Stimulated activated CD4-positive, alpha-beta T cell treated with anti-CD3 and anti-CD28 coated beads, TNF-alpha, amount 100 ng/mL, for 4 hours (primary cell): Measurements from ENCODE around the gene SERPING1.

Experiments
- DNase-seq, 3 experiments: peaks; one replicate each; pipeline ENCODE4 v3.0.0-alpha.2; 2020; ENCODE audit warnings: low read depth in 3 of 3

Gene SERPING1

DNA sequence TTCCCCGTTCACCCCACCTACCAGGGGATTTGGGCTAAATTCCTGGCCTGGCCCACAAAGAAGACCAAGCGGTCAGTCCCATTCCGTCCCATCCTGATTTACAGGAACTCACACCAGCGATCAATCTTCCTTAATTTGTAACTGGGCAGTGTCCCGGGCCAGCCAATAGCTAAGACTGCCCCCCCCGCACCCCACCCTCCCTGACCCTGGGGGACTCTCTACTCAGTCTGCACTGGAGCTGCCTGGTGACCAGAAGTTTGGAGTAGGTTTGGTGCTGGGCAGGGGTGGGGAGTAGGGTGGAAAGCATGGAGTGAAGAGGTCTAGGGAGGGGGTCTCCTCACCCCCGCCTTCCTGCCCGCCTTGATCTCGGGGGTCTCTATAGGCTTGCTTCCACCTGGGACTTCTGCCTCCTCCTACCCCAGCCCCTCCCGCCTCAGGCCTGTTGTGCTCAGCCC lies at the start of gene SERPING1:
Gene SERPING1, plus strand, starts transcription at position 225 of the 455 bp plus-strand sequence. CDS start 586 bp downstream, outside the sequence.
- DNase-seq: no peak

DNA sequence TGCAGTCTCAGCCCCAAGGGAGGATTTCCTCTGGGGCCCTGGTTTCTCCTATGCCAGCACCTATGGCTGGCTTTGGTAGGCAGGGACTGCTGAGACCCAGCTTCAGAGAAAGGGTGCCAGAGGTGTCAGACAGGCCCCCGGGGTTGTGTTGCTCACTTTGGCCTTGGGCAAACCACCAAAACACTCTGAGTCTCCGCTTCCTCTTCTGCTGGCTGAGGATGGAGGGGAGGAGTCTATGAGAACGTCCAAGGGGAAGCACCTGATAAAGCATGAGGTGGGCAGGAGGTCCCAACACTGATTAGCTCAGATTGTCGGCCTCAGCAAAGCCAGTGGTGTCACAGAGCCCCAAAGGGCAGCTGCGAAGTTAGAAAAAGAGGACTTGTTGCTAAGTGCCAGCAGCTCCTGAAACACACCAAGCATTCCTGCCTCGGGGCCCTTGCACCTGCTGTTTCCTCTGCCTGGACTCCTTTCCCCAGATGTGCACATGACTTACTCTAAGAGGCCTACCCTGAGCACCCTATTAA lies 49.6 kb upstream of the SERPING1 start:
- no peak for DNase-seq

DNA sequence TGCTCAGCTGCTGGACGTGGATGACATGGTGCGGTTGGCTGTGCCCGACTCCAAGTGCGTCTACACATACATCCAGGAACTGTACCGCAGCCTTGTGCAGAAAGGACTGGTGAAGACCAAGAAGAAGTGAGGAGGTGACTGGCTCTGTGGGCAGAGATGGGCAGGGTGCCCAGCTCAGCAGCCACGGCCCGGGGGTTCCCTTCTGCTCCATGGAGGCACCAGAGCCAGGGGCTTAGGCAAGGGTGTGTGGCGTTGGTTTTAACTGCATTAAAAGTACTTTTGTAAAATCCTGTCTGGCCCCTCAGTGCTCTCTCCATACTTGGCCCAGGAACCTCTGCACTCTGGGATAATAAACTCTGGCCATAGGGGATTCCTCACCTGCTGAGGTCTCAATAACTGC lies 47.5 kb upstream of the SERPING1 start:
- DNase-seq: no peak

DNA sequence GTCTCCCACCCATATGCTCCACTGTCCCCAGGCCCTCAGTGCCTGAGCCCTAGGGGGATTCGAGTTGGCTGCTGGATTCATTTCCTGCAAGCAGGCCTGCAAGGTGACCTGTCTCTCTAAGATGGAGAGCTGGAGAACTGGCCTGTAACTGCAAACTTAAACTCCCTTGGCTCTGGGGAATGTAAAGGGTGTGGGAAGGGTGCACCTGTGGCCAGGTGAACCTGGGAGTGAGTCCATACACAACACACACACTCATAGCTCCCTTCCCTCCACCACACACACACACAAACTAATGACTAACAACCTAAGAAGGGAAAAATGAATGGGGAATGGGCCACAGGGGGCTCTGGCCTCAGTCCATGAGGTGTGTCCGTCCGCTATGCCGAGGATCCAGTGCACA lies 45.5 kb upstream of the SERPING1 start:
- no peak for DNase-seq

DNA sequence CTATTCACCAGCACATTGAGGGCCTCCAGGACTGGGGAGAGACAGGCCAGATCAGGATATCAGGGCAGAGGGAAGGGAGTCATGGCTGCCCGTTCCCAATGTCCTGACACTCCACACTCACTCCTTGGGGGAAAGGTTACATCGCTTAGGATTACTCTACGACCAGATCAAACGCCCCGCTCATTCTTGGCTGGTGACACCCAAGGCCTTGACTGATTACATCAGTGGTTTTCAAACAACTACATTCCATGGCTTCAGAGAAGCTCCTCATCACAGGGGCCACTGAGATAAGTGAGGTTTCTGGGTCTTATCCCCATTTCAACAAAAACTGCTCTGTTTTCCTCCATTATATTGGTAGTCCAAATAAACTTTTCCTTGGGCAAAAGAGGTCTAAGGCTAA lies 45.0 kb upstream of the SERPING1 start:
- no peak for DNase-seq

DNA sequence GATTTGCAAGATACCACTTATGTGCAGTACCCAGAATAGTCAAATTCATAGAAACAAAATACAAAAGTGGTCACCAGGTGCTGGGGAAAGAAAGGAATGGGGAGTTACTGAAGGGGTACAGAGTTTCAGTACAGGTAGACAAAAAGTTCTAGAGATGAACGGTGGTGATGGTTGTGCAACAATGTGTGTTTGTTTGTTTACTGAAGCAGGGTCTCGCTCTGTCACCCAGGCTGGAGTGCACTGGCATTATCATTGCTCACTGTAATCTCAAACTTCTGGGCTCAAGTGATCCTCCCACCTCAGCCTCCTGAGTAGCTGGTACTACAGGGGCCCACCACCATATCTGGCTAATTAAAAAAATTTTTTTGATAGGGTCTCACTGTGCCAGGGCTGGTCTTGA lies 42.1 kb upstream of the SERPING1 start:
- DNase-seq: no peak

DNA sequence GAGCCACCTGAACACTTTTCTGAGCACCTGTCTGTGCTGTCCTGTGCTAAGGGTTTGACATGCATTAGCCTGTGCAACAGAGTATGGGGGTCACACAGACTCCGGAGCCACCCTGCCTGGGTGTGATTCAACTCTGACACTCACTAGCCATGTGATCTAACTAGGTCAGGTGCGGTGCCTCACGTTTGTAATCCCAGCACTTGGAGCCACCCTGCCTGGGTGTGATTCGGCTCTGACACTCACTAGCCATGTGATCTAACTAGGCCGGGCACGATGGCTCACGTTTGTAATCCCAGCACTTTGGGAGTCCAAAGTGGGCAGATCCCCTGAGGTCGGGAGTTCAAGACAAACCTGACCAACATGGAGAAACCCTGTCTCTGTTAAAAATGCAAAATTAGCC lies 41.4 kb upstream of the SERPING1 start:
- no peak for DNase-seq

DNA sequence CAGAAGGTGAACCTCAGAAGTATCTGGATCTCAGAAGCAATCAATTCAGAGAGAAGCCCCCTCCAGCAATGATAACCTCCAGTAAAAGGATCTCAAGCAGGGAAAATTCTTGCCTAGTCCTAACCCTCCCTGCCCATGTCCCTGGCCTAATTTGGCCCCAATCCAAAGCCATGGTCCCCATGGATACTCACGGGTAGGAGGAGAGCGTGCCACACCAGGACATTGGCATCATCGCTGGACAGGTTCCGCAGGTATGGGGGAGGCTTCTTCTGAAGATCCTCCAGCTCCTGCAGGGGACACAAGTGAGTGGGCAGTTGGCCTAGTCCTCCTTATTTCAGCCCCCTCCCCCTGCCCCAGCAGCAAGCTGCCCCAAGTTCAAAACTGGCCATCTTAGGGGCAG lies 37.3 kb upstream of the SERPING1 start:
- no peak for DNase-seq

DNA sequence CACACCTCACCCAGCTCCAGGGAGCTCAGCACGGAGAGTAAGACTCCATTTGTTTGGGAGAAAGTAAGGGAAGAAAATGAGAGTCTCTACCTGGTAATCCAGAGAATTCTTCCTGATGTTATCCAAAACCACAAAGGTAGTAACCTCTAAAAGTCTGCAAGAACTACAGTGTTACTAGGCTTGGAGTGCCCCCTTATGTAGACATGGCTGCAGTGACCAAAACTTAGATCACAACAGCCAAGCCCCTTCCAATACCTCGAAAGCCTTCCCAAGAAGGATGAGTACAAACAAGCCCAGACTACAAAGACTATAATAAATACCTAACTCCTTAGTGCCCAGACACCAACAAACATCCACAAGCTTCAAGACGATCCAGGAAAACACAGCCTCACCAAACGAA lies 34.9 kb upstream of the SERPING1 start:
- no peak for DNase-seq

DNA sequence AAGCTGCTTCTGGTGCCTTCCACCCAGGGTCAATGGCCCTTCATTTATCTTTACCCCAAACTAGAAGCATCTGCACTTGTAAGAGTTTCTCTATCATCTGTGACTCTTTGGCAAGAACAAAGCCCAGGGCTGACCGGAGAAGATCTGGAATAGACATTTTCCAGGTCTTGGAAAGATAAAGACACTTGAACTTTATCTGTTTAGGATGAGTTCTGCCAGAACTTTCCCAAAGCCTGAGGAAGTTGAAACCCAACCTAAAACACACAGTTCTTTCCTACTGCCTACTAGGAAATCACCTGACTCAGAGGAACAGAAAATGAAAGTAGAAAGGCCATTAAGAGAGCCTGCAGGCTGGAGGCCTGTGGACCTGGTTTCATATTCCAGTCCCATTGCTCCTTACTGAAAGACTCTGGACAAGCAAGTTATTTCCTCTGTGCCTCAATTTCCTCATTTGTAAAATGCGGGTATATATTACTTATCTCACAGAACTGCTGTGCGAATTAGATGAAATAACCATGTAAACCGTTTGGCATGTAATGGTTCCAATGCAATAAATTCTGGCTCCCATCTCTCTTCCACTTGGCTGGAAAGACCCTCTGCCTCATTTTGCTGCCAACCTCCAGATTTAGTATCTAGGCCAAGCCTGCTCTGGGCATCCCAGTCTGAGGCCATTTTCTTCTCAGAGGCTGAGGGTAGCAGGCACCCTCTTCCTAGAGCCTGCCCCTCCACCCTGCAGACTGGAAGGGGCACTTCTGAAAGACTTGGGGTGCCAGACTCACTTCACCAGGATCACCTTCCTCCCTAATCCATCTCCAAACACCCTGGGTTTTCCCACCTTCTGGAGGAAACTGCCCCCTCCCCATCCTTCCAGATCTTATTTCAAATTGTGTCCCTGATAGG lies 31.2 kb upstream of the SERPING1 start:
- peak in 2 of 3 experiments; percentile 13 to 24 for DNase-seq

DNA sequence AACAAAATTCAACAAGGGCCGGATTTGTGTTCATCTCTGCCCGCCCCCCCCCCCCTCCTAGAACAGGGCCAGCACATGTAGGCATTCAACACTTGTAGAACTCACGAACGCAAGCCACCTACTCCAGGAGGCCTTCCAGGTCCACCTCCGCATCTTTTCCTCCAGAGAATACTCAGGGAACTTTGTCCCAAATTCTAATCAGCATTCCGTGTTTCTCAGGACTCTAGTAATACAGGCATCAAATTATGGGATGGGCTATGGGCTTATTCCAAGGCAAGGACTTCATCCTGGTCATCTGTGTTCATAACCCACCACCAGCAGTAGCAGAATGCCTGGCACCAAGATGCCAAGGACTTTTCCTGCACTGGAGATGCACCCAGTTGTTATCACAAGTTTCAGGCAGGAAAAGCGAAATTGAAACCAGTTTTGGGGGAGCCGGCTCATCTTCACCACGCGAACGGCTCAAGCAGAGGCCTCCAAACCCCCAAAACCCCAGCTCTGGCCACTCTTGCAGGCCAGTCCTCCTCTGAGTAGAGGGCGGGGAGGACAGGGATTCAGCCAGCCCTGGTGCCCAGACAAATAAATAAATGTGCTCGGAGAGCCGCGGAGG lies 30.5 kb upstream of the SERPING1 start:
- peak in 2 of 3 experiments; percentile 21 to 26 for DNase-seq

DNA sequence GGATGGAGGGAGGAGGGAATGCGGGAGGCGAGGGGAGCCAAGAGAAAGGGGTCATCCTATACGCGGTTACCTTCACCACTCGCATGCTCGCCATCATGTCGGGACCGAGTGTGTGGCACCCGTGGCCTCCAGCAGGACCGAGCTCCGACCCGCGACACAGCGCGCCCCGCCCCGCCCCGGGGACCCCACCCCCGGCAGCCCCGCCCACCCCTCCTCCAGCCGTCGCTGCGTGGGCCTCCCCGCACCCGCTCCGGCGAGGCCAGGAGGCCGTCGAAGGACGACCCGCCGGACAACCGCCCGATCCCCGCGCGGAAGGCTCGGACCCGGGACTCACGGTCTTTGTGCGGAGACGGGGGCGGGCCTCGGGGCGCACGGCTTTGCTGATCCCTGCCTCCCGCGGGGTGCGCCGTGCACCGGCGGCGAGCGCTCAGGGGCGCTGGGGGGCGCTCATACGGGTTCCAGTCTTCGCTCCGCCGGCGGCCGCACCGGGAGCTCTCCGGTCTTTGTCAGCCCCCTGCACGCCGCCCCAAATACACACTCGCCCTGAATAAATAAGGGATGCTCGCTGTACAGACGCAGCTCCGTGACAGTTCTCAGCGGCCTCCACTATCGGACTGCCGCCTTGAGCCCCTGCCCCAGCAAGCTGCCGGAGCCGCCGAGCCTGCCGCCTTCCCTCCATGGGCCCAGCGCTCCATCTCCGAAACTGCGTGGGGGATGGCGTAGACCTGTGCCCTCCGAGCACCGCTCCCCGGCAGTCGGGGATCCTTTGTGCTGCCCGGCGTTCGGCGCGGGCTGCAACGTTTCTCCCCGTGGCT lies 29.8 kb upstream of the SERPING1 start, which contains the start of gene UBE2L6:
Gene UBE2L6, minus strand, starts transcription at position 158 of the 815 bp plus-strand sequence. Its CDS starts 61 bp downstream, at position 97.
- peak; percentile 55 to 60 (median 56) for DNase-seq

DNA sequence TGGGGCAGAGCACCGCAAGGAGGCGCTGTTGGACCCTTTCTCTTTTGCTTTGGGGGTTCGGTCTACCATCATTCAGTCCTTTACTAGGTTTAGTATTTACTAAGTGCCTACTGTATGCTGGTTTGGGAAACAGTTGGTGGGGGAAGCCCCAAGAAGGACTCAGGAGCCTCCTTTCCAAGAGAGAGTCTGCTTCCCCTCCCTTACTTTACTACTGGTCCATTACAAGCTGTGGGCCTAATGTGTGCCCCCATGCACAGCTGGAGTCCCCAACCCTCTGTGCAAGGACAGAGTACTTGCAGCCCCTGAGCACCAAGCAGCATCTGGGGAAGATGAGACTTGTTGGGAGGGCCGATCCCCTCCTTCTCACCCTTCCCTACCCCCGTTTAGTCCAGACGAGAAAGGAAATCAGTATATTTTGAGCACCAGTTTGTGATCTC lies 29.1 kb upstream of the SERPING1 start:
- DNase-seq: peak; percentile 80 to 83 (median 80)

DNA sequence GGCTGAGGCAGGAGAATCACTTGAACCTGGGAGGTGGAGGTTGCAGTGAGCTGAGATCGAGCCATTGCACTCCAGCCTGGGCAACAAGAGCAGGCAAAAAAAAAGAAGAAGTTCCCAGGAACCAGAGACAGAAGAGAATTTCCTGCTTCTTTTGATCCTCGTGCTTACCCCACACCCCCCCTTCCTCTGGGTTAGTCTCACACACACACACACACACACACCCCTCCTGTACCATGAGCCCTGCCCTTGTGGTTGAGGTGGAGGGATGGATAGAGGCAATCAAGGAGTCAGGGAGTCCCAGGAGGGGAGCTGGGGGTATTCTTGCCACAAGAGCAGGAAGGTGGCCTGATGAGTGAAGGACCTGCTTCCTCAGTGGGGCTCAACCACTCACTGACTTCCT lies 25.9 kb upstream of the SERPING1 start:
- no peak for DNase-seq

DNA sequence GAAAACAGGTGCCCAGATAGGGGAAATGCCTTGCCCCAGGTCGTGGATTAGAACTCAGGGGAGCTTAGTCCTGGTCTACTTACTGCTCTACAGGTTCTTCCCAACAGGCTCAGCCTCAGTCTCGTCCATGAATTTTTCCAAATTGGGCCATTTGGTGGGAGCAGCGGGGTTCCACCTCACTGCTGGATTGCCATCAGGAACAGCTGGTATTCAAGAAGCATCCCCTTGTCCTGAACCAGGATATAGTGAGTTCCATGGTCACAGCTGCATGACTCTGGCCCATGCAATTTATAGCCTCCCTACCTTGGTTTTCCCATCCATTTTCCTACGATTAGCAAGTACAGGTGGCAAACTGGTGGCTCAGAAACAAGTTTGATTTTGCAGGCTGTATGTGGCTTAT lies 23.4 kb upstream of the SERPING1 start:
- DNase-seq: no peak

DNA sequence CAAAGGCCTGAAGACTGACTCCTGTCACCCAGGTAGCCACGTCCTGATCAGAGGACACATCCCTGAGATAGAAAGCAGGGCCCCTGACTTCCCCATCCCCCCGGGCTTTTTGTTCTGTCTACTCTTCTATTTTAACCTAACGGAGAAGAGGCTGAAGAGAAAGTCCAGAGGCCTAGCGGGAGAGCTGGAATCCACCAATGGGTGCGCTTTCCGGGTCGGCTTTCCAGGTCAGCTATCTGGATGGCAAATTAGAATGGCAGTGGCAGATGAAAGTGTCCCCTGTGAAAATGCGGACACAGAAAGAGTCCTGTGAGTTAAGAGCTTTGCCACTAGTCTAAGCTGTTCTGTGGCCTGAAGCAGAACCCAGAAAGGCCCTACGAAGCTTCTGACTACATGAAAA lies 13.1 kb upstream of the SERPING1 start:
- no peak for DNase-seq

DNA sequence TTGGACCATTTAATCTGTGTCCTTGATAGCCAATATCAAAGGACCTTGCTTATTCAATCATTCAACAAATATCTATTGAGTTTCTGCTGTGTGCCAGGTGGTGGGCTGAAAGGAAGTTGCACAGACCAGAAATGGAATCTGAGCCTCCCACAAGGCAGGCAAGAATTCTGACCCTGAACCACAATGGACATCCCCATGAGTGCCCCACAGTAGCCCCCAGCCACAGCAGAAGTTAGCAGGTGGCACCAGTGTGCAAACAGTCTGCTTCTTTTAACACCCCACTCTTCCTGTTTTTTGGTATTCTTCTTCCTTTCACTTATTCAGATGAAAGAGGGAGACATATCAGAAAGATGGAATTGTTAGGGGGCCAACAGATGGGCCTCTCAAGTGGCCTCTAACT lies 12.2 kb upstream of the SERPING1 start:
- DNase-seq: no peak

DNA sequence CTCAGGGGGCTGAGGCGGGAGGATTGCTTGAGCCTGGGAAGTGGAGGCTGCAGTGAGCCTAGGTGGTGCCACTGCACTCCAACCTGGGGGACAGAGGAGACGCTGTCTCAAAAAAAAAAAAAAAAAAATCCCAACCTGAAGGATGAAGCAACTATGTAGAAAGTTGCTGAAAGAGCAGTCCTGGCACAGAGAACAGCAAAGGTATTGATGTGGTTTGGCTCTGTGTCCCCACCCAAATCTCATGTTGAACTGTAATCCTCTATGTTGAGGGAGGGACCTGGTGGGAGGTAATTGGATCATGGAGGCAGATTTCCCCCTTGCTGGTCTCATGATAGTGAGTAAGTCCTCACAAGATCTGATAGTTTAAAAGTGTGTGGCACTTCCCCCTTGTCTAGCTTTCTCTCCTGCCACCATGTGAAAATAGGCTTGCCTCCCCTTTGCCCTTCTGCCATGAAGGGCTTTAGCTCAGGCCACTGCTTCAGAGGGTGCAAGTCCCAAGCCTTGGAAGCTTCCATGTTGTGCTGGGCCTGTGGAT lies 10.7 kb upstream of the SERPING1 start:
- no peak for DNase-seq

DNA sequence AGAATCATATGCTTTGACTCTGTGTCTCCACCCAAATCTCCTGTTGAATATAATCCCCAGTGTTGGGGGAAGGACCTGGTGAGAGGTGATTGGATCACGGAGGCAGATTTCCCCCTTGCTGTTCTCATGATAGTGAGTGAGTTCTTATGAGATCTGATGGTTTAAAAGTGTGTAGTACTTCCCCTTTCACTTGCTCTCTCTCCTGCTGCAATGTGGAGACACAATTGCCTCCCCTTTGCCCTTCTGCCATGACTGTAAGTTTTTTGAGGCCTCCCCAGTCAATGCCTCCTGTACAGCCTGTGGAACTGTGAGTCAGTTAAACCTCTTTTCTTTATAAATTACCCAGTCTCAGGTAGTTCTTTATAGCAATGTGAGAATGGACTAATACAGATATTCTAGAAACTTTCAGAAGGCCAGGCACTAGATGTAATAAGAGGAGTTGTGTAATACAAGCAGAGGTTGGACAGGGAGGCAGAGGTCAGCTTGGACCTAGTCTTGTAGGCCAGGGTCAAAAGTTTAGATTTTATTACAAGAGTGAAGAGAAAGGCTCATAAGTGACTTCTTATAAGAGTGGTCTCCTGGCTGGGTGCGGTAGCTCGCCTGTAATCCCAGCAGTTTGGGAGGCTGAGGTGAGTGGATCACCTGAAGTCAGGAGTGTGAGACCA lies 9.3 kb upstream of the SERPING1 start:
- DNase-seq: no peak

DNA sequence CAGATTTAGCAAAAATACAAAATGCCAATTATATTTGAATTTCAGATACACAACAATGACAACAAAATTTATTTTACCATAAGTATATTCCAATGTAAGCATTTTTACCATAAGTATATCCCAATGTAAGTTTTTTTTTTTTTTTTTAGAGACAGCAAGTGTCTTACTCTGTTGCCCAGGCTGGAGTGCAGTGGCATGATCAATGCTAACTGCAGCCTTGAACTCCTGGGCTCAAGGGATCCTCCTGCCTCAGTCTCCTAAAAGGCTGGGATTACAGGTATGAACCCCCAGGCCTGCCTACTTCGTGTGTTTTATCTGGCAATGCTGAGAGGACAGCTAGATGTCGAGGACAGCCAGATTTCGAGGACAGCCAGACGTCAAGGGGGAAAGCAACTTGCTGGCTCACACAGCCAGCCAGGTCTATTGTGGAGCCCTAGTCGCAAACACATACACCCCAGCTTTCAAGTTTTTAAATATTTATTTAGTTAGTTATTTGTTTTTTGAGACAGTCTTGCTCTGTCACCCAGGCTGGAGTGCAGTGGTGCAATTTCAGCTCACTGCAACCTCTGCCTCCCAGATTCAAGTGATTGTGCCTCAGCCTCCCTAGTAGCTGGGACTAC lies 1.1 kb upstream of the SERPING1 start:
- DNase-seq: no peak
